OCI-LY1 (cell line): ENCODE data around the gene MAX.

ENCODE experiments used
- H2AFZ ChIP-seq: fragments of 200-600 bp; sonication (generic), shearing (Covaris generic); 2 replicates; pipeline ENCODE4 v1.6.0; 2014; ENCODE audit warnings: antibody characterized with exemption, mild to moderate bottlenecking, low read length
- H3F3A ChIP-seq: fragments of 200-600 bp; sonication (generic), shearing (Covaris generic); 2 replicates; pipeline ENCODE4 v1.6.0; 2014; ENCODE audit warnings: mild to moderate bottlenecking, antibody characterized with exemption, low read length, moderate library complexity; ENCODE audit not compliant: insufficient read depth
- H3K27ac ChIP-seq: fragments of 200-600 bp; sonication (generic); 2 replicates; pipeline ENCODE4 v1.5.1; 2014; ENCODE audit warnings: low read length, mixed run types, mild to moderate bottlenecking, low read depth; ENCODE audit not compliant: poor library complexity, severe bottlenecking
- H3K27me3 ChIP-seq: fragments of 200-600 bp; sonication (generic); 2 replicates; pipeline ENCODE4 v1.6.0; 2014; ENCODE audit warnings: antibody characterized with exemption, mild to moderate bottlenecking, low read length, moderate library complexity; ENCODE audit not compliant: insufficient read depth
- H3K36me3 ChIP-seq: fragments of 200-600 bp; sonication (generic); 2 replicates; pipeline ENCODE4 v1.6.1; 2014; ENCODE audit warnings: mild to moderate bottlenecking, antibody characterized with exemption, low read length, moderate library complexity, mixed read lengths; ENCODE audit not compliant: insufficient read depth
- H3K4me1 ChIP-seq: fragments of 200-600 bp; sonication (generic); 2 replicates; pipeline ENCODE4 v1.5.1; 2014; ENCODE audit warnings: mild to moderate bottlenecking, low read length, moderate library complexity; ENCODE audit not compliant: insufficient read depth, severe bottlenecking
- H3K4me2 ChIP-seq: fragments of 200-600 bp; sonication (generic), shearing (Covaris generic); 2 replicates; pipeline ENCODE4 v1.6.1; 2014; ENCODE audit warnings: low read length
- H3K4me3 ChIP-seq: fragments of 200-600 bp; sonication (generic); 2 replicates; pipeline ENCODE4 v1.5.1; 2014; ENCODE audit warnings: low read length, low read depth, mild to moderate bottlenecking, mixed read lengths; ENCODE audit not compliant: poor library complexity, severe bottlenecking
- H3K79me2 ChIP-seq: fragments of 200-600 bp; shearing (Covaris generic); 2 replicates; pipeline ENCODE4 v1.6.1; 2016; ENCODE audit warnings: mixed run types, low read length, mixed read lengths; ENCODE audit not compliant: insufficient read depth
- H3K9ac ChIP-seq: fragments of 200-600 bp; sonication (generic), shearing (Covaris generic); 2 replicates; pipeline ENCODE4 v1.6.1; 2014; ENCODE audit warnings: mild to moderate bottlenecking, low read length, mixed read lengths
- H3K9me2 ChIP-seq: fragments of 200-600 bp; sonication (generic), shearing (Covaris generic); 2 replicates; pipeline ENCODE4 v1.6.1; 2014; ENCODE audit warnings: low read depth, mild to moderate bottlenecking, low read length, mixed read lengths
- H3K9me3 ChIP-seq: fragments of 200-600 bp; shearing (Covaris generic); 2 replicates; pipeline ENCODE4 v1.6.1; 2014; ENCODE audit warnings: low read length, mixed read lengths
- H4K20me1 ChIP-seq: fragments of 200-600 bp; sonication (generic), shearing (Covaris generic); 2 replicates; pipeline ENCODE4 v1.6.0; 2016; ENCODE audit warnings: mild to moderate bottlenecking, low read length; ENCODE audit not compliant: insufficient read depth
- CTCF ChIP-seq: fragments of 200-600 bp; sonication (generic), shearing (Covaris generic); IDR thresholded peaks from 2 replicates; pipeline ENCODE4 v1.5.1; 2017; ENCODE audit warnings: mild to moderate bottlenecking, antibody characterized with exemption, low read length, moderate library complexity, mixed read lengths
- EZH2 ChIP-seq: fragments of 200-600 bp; sonication (generic), shearing (Covaris generic); IDR thresholded peaks from 2 replicates; pipeline ENCODE4 v1.8.0; 2017; ENCODE audit warnings: borderline replicate concordance, mixed run types, mild to moderate bottlenecking, antibody characterized with exemption, low read length, moderate library complexity, mixed read lengths

Gene MAX

GRCh38 chr14:65128096-65128495 is 25.8 kb upstream of the MAX start:
- no peaks in the 10 kb centered on the region for H3F3A ChIP-seq
- H3K9me3 ChIP-seq = no peaks in the 10 kb centered on the region
- no peak overlapping the region for H3K4me3 ChIP-seq
- no peaks in the 10 kb centered on the region for H3K9me2 ChIP-seq
- peaks cover 6% of the 10 kb centered on the region for H3K4me1 ChIP-seq
- no peak overlapping the region for H3K27ac ChIP-seq
- no peak for TF ChIP-seq EZH2
- TF ChIP-seq CTCF = no peak
- no peaks in the 10 kb centered on the region for H3K27me3 ChIP-seq
- no peaks in the 10 kb centered on the region for H3K36me3 ChIP-seq
- H4K20me1 ChIP-seq = no peaks in the 10 kb centered on the region
- no peak overlapping the region for H3K9ac ChIP-seq
- no peak overlapping the region for H2AFZ ChIP-seq
- H3K79me2 ChIP-seq = no peaks in the 10 kb centered on the region
- no peak overlapping the region for H3K4me2 ChIP-seq

- no peaks in the 10 kb centered on the region for H3K36me3 ChIP-seq
- no peaks in the 10 kb centered on the region for H4K20me1 ChIP-seq
- no peak for TF ChIP-seq CTCF
- no peak for TF ChIP-seq EZH2
- no peaks in the 10 kb centered on the region for H3K79me2 ChIP-seq
- no peaks in the 10 kb centered on the region for H3K9me2 ChIP-seq
- no peak overlapping the region for H3K27ac ChIP-seq
- H3K27me3 ChIP-seq = no peaks in the 10 kb centered on the region
- no peak overlapping the region for H3K4me2 ChIP-seq
- no peak overlapping the region for H3K9ac ChIP-seq
- H2AFZ ChIP-seq = no peak overlapping the region
- H3F3A ChIP-seq = no peaks in the 10 kb centered on the region
- H3K4me1 ChIP-seq = no peaks in the 10 kb centered on the region
- no peak overlapping the region for H3K4me3 ChIP-seq
- H3K9me3 ChIP-seq = no peaks in the 10 kb centered on the region
Measured at GRCh38 chr14:65117769-65118745, 15.7 kb upstream of the MAX start.

GRCh38 chr14:65115615-65116014 is 13.3 kb upstream of the MAX start:
- Histone ChIP-seq H4K20me1 (no peaks in the 10 kb centered on the region), H3K27me3 (no peaks in the 10 kb centered on the region), H3K79me2 (no peaks in the 10 kb centered on the region), H3K9me3 (no peaks in the 10 kb centered on the region), H3K9me2 (no peaks in the 10 kb centered on the region), H3K4me1 (peaks cover 4% of the 10 kb centered on the region), H3K27ac (no peak overlapping the region), H3K4me2 (no peak overlapping the region), H3K9ac (no peak overlapping the region), H3F3A (no peaks in the 10 kb centered on the region), H3K36me3 (no peaks in the 10 kb centered on the region), H2AFZ (no peak overlapping the region), H3K4me3 (no peak overlapping the region)
- TF ChIP-seq EZH2 = no peak
- no peak for TF ChIP-seq CTCF
